Activated CD8-positive, alpha-beta memory T cell treated with anti-CD3 and anti-CD28 coated beads, Interleukin-2, amount 10 ng/mL, durations not matched to agents 7 days and 5 days (primary cell): ENCODE results near the gene PPFIA3. TPM values are rescaled to one million over a fixed set of nuclear protein-coding genes. Genes with fewer than 3 reads are reported as not detected.
A peak's percentile ranks its signal among the peaks of the same experiment; 100 is the strongest.

Experiments used
- ATAC-seq: fragments of 150-1000 bp; cut with Tn5 transposase; one replicate; pipeline ENCODE4 v1.10.0; 2021; ENCODE audit warnings: moderate library complexity
- CTCF ChIA-PET: fragments of 350-600 bp; sonication (Branson Sonifier 250); formaldehyde crosslinking; loops from one replicate; lab custom pipeline; 2021; ENCODE audit warnings: antibody characterized with exemption; lab: Charles Lee
- DNase-seq: peaks from one replicate; pipeline ENCODE4 v3.0.0-alpha.2; 2020
- H3K27ac Mint-ChIP-seq: one replicate; pipeline ENCODE4 v1.8.0; 2021; ENCODE audit warnings: mild to moderate bottlenecking, mixed read lengths
- H3K27me3 Mint-ChIP-seq: one replicate; pipeline ENCODE4 v1.8.0; 2021; ENCODE audit warnings: mixed read lengths
- H3K36me3 Mint-ChIP-seq: one replicate; pipeline ENCODE4 v1.8.0; 2021; ENCODE audit warnings: mild to moderate bottlenecking, mixed read lengths
- H3K4me1 Mint-ChIP-seq: one replicate; pipeline ENCODE4 v1.8.0; 2021; ENCODE audit warnings: mixed read lengths
- H3K4me3 Mint-ChIP-seq: one replicate; pipeline ENCODE4 v1.8.0; 2021; ENCODE audit warnings: mild to moderate bottlenecking, moderate library complexity, mixed read lengths
- H3K9me3 Mint-ChIP-seq: one replicate; pipeline ENCODE4 v1.8.0; 2022; ENCODE audit warnings: low read depth, mixed read lengths
- total RNA-seq, 2 experiments: library from RNA; stranded (reverse); gene quantifications; one replicate each; pipeline ENCODE4 v1.2.3, GENCODE V29; 2021

Gene PPFIA3
- total RNA-seq, 2 experiments from 2014 or later, result 1.7 to 3.6 TPM

GRCh38 chr19:49091391-49092038 lies 27.8 kb upstream of the PPFIA3 start:
- Mint-ChIP-seq H3K27me3 (no peaks in the 10 kb centered on the region), H3K4me1 (peaks cover 41% of the 10 kb centered on the region), H3K9me3 (no peaks in the 10 kb centered on the region), H3K4me3 (no peak overlapping the region), H3K36me3 (peaks cover 49% of the 10 kb centered on the region), H3K27ac (peak overlapping the region; percentile 1)
- DNase-seq (no peak), ATAC-seq (no peak)
- CTCF ChIA-PET, result interaction anchor here (0.7 kb wide), 1 partner anchor 14 kb away, joined by 3 read pairs; no protein-coding TSS in a partner anchor

DNA sequence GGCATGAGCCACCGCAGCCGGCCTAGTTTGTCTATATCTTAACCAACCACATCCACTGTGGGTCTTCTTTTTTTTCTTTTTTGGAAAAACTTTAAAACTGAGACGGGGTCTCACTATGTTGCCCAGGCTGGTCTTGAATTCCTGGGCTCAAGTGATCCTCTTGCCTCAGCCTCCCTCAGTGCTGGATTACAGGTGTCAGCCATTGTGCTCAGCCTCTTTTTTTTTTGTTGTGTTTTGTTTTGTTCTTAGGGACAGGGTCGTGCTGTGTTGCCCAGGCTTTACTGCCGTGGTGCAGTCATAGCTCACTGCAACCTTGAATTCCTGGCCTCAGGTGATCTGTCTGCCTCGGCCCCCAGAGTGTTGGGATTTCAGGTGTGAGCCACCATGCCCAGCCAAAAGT lies 26.7 kb upstream of the PPFIA3 start:
- Mint-ChIP-seq H3K9me3 (no peaks in the 10 kb centered on the region), H3K4me3 (no peak overlapping the region), H3K36me3 (peaks cover 47% of the 10 kb centered on the region), H3K27ac (no peak overlapping the region), H3K27me3 (no peaks in the 10 kb centered on the region), H3K4me1 (peaks cover 45% of the 10 kb centered on the region)
- CTCF ChIA-PET, result interaction anchor here (1.1 to 2.7 kb wide), 2 partner anchors 22 to 54 kb away, joined by 3 to 7 read pairs; partner anchors contain the start of gene LIN7B
- DNase-seq, result no peak
- no peak for ATAC-seq

- H3K27me3 Mint-ChIP-seq, result no peaks in the 10 kb centered on the region
- no peak for ATAC-seq
- H3K36me3 Mint-ChIP-seq, result peaks cover 53% of the 10 kb centered on the region
- DNase-seq, result no peak
- CTCF ChIA-PET, result interaction anchor here (1.1 to 2.8 kb wide), 5 partner anchors 11 to 104 kb away, joined by 3 to 13 read pairs (median 7); partner anchors contain the start of gene LIN7B
- no peak overlapping the region for H3K4me3 Mint-ChIP-seq
- H3K27ac Mint-ChIP-seq, result no peak overlapping the region
- H3K4me1 Mint-ChIP-seq, result peaks cover 43% of the 10 kb centered on the region
- no peaks in the 10 kb centered on the region for H3K9me3 Mint-ChIP-seq
Observed at GRCh38 chr19:49094505-49095482, 24.6 kb upstream of the PPFIA3 start.

DNA sequence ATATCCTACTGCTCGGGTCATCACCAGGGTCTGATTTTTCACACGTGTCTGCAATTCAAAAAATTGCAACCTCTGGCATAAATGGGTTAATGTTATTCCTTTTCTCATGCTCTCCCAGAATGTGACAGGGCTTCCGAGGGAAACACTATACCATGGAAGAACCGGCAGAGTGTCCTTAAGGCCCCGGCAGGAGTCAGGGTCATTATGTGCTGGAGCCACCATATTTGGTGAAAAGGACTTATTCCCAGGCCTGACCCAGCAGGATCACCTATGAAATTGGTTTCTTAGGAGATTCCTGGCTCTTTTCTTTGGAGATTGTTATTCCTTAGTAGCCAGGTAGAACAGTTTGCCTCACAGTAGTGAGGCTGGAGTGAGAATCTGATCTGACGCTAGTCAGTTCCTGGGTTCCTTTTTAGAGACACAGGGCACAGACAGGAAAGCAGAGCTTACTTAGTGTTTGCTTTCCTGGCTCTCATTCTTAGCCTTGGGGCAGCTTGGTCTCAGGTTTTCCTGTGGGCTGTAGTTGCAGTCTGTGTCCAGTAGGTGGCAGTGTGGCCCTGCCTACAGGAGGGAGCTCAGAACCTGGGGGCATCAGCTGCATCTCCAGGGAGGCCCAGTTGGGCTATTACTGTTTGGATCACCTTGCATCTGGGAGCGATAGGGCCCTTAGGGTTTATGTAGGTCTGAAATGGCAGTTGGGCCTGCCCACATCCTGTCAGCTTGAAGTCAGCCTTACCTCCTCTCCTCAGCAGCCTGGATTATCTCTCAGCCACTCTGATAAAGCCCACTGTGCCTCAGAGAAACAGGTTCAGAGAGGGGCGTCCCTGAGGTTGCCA lies 21.7 kb upstream of the PPFIA3 start:
- H3K9me3 Mint-ChIP-seq, result no peaks in the 10 kb centered on the region
- H3K4me1 Mint-ChIP-seq, result peaks cover 24% of the 10 kb centered on the region
- peak; percentile 87 for ATAC-seq
- DNase-seq, result peak; percentile 84
- H3K4me3 Mint-ChIP-seq, result no peak overlapping the region
- CTCF ChIA-PET, result interaction anchor here (0.5 to 4.1 kb wide), 50 partner anchors 9 to 359 kb away, joined by 3 to 63 read pairs (median 5); partner anchors contain the start of genes ALDH16A1, BAX, CD37 and GYS1
- H3K36me3 Mint-ChIP-seq, result peaks cover 50% of the 10 kb centered on the region
- no peaks in the 10 kb centered on the region for H3K27me3 Mint-ChIP-seq
- H3K27ac Mint-ChIP-seq, result peak overlapping the region; percentile 80

GRCh38 chr19:49098795-49099194 lies 20.5 kb upstream of the PPFIA3 start:
- Mint-ChIP-seq H3K36me3 (peaks cover 47% of the 10 kb centered on the region), H3K27ac (peak overlapping the region; percentile 80), H3K4me1 (peaks cover 24% of the 10 kb centered on the region), H3K4me3 (no peak overlapping the region), H3K9me3 (no peaks in the 10 kb centered on the region), H3K27me3 (no peaks in the 10 kb centered on the region)
- no peak for DNase-seq
- CTCF ChIA-PET, result interaction anchor here (1.2 to 4.1 kb wide), 14 partner anchors 8 to 256 kb away, joined by 3 to 63 read pairs (median 16); partner anchors contain the start of genes BAX, GYS1, LIN7B and RUVBL2
- ATAC-seq, result no peak

- peaks cover 19% of the 10 kb centered on the region for H3K4me1 Mint-ChIP-seq
- CTCF ChIA-PET, result interaction anchor here (2.0 kb wide), 1 partner anchor 13 kb away, joined by 8 read pairs; the partner anchor contains the start of gene LIN7B
- DNase-seq, result no peak
- no peak overlapping the region for H3K27ac Mint-ChIP-seq
- H3K4me3 Mint-ChIP-seq, result no peak overlapping the region
- ATAC-seq, result no peak
- H3K9me3 Mint-ChIP-seq, result no peaks in the 10 kb centered on the region
- H3K36me3 Mint-ChIP-seq, result peaks cover 46% of the 10 kb centered on the region
- no peaks in the 10 kb centered on the region for H3K27me3 Mint-ChIP-seq
Observed at GRCh38 chr19:49101160-49101559, 18.2 kb upstream of the PPFIA3 start.

GRCh38 chr19:49102303-49102702 lies 17.0 kb upstream of the PPFIA3 start:
- ATAC-seq, result no peak
- CTCF ChIA-PET, result interaction anchor here (2.0 kb wide), 1 partner anchor 12 kb away, joined by 8 read pairs; the partner anchor contains the start of gene LIN7B
- no peak for DNase-seq
- peaks cover 10% of the 10 kb centered on the region for H3K4me1 Mint-ChIP-seq
- no peak overlapping the region for H3K27ac Mint-ChIP-seq
- H3K9me3 Mint-ChIP-seq, result no peaks in the 10 kb centered on the region
- H3K36me3 Mint-ChIP-seq, result peaks cover 47% of the 10 kb centered on the region
- H3K4me3 Mint-ChIP-seq, result no peak overlapping the region
- no peaks in the 10 kb centered on the region for H3K27me3 Mint-ChIP-seq

GRCh38 chr19:49103331-49104085 lies 15.8 kb upstream of the PPFIA3 start:
- ATAC-seq (no peak), DNase-seq (no peak)
- no peak overlapping the region for H3K4me3 Mint-ChIP-seq
- peaks cover 49% of the 10 kb centered on the region for H3K36me3 Mint-ChIP-seq
- H3K4me1 Mint-ChIP-seq, result no peaks in the 10 kb centered on the region
- no peaks in the 10 kb centered on the region for H3K9me3 Mint-ChIP-seq
- H3K27ac Mint-ChIP-seq, result no peak overlapping the region
- H3K27me3 Mint-ChIP-seq, result no peaks in the 10 kb centered on the region
- CTCF ChIA-PET, result no interaction called here

DNA sequence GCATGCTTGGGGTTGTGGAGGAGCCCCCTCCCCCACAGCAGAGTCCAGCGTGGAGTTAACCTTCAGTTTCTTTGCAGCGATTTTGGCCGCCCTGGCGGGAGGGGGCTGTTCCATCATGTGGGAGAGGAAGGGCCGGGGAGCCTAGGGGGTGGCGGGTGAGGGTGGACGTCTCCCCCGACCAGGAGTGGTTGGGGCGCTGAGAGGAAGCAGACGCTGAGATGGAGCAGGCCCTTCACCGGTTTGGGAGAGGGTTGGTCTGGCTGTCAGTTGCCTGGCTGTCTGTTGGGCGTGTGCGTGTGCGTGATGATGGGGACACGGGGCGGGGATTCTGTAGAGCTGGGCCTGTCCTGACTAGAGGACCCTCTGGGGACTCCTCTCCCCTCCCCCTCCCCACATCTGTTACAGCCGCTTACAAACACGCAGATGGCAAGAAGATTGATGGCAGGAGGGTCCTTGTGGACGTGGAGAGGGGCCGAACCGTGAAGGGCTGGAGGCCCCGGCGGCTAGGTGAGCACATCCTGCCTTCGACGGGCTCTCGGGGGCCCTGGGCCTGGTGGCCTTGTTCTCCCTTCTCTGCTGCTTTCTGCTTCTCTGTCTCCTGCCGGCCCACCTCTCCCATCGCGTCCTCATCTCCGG lies 15.0 kb upstream of the PPFIA3 start:
- H3K27me3 Mint-ChIP-seq, result no peaks in the 10 kb centered on the region
- DNase-seq (no peak), ATAC-seq (no peak)
- no peak overlapping the region for H3K4me3 Mint-ChIP-seq
- H3K36me3 Mint-ChIP-seq, result peaks cover 46% of the 10 kb centered on the region
- CTCF ChIA-PET, result interaction anchor here (0.6 to 2.0 kb wide), 4 partner anchors 28 to 98 kb away, joined by 3 to 7 read pairs (median 4); no protein-coding TSS in a partner anchor
- H3K27ac Mint-ChIP-seq, result no peak overlapping the region
- H3K9me3 Mint-ChIP-seq, result no peaks in the 10 kb centered on the region
- no peaks in the 10 kb centered on the region for H3K4me1 Mint-ChIP-seq

DNA sequence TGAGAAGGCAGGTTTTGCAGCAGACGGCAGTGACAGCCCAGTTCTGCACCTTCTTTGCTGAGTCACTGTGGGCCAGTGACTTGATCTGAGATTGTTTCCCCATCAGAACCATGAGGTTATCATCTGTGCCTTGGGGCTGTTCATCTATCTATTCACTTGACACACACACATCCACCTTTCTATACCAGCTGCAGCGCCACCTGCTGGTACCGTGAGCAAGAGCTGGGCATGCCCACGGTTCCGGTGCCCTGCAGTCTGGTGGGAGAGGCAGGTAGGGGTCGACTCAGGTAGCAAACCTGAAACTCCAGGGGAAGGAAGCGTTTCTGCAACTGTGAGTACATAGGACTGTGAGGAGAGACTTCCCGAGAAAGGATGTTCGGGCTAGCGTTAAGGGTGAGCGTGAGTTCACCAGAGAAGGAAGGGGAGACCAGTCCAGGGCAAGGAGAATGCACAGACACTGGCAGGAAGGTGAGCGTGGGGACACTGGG lies 12.7 kb upstream of the PPFIA3 start:
- Mint-ChIP-seq H3K4me3 (no peak overlapping the region), H3K36me3 (peaks cover 30% of the 10 kb centered on the region), H3K27me3 (no peaks in the 10 kb centered on the region), H3K9me3 (no peaks in the 10 kb centered on the region), H3K27ac (no peak overlapping the region), H3K4me1 (no peaks in the 10 kb centered on the region)
- DNase-seq (peak; percentile 69), ATAC-seq (peak; percentile 74)
- CTCF ChIA-PET, result interaction anchor here (0.5 to 2.4 kb wide), 15 partner anchors 8 to 591 kb away, joined by 3 to 22 read pairs (median 4); partner anchors contain the start of gene LIN7B

DNA sequence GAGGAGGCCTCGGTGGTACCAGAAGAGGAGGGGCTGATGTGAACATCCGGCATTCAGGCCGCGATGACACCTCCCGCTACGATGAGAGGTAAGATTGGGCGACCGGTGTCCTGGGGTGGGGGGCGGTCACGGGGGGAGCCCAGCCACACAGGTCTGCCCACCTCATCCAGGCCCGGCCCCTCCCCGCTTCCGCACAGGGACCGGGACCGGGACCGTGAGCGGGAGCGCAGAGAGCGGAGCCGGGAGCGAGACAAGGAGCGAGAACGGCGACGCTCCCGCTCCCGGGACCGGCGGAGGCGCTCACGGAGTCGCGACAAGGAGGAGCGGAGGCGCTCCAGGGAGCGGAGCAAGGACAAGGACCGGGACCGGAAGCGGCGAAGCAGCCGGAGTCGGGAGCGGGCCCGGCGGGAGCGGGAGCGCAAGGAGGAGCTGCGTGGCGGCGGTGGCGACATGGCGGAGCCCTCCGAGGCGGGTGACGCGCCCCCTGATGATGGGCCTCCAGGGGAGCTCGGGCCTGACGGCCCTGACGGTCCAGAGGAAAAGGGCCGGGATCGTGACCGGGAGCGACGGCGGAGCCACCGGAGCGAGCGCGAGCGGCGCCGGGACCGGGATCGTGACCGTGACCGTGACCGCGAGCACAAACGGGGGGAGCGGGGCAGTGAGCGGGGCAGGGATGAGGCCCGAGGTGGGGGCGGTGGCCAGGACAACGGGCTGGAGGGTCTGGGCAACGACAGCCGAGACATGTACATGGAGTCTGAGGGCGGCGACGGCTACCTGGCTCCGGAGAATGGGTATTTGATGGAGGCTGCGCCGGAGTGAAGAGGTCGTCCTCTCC lies 11.5 kb upstream of the PPFIA3 start:
- CTCF ChIA-PET, result interaction anchor here (1.4 to 4.2 kb wide), 2 partner anchors 10 to 27 kb away, joined by 4 to 27 read pairs; no protein-coding TSS in a partner anchor
- no peaks in the 10 kb centered on the region for H3K9me3 Mint-ChIP-seq

More for the DNA sequence above, 11.5 kb upstream of the PPFIA3 start:
- DNase-seq (no peak), ATAC-seq (no peak)
- Mint-ChIP-seq H3K27ac (no peak overlapping the region), H3K4me3 (no peak overlapping the region), H3K36me3 (peaks cover 28% of the 10 kb centered on the region), H3K27me3 (no peaks in the 10 kb centered on the region), H3K4me1 (no peaks in the 10 kb centered on the region)
